PC-3 (cell line): Measurements from ENCODE around the gene PSMA5. TPM values are rescaled to one million over a fixed set of nuclear protein-coding genes. Genes with fewer than 3 reads are reported as not detected.

Experiments used
- ATAC-seq: fragments of 200-7000 bp; cut with Tn5 transposase; 2 replicates; pipeline ENCODE4 v1.9.1; 2020; ENCODE audit warnings: mild to moderate bottlenecking, moderate library complexity
- BruUV-seq: library from RNA; stranded (reverse); fragments of 400-500 nt; replicated peaks from 2 replicates; lab custom pipeline; 2021; lab: Mats Ljungman, UMichigan
- CTCF ChIA-PET: fragments of 300-600 bp; sonication (Branson Sonifier 250); formaldehyde crosslinking; loops from one replicate; lab custom pipeline; 2022; ENCODE audit warnings: antibody characterized with exemption; lab: Charles Lee
- POLR2A ChIA-PET: fragments of 300-600 bp; sonication (Branson Sonifier 250); formaldehyde crosslinking; loops from one replicate; lab custom pipeline; 2022; ENCODE audit warnings: antibody characterized with exemption; ENCODE audit not compliant: unreplicated experiment; lab: Charles Lee
- DNase-seq: peaks from one replicate; pipeline ENCODE4 v3.0.0-alpha.2; 2015
- H2AFZ ChIP-seq: fragments of 300-600 bp; sonication (generic); 2 replicates; pipeline ENCODE4 v1.6.0; 2016; ENCODE audit warnings: antibody characterized with exemption, low read length
- H3F3A ChIP-seq: fragments of 300-600 bp; sonication (generic); one replicate; pipeline ENCODE4 v1.6.0; 2017; ENCODE audit warnings: antibody characterized with exemption, low read length, control low read depth, mild to moderate bottlenecking; ENCODE audit not compliant: unreplicated experiment
- H3K27ac ChIP-seq: fragments of 300-600 bp; sonication (generic); 2 replicates; pipeline ENCODE4 v1.5.1; 2016; ENCODE audit warnings: mild to moderate bottlenecking, low read length
- H3K27me3 ChIP-seq: fragments of 300-600 bp; sonication (generic); 2 replicates; pipeline ENCODE4 v1.6.1; 2016; ENCODE audit warnings: low read length, mixed read lengths
- H3K36me3 ChIP-seq: fragments of 300-600 bp; sonication (generic); 2 replicates; pipeline ENCODE4 v1.6.1; 2016; ENCODE audit warnings: low read depth, mixed run types, low read length, mixed read lengths
- H3K4me1 ChIP-seq: fragments of 300-600 bp; sonication (generic); 2 replicates; pipeline ENCODE4 v1.5.1; 2016; ENCODE audit warnings: low read length; ENCODE audit not compliant: insufficient read depth
- H3K4me2 ChIP-seq: fragments of 300-600 bp; sonication (generic); 2 replicates; pipeline ENCODE4 v1.6.0; 2016; ENCODE audit warnings: low read length
- H3K4me3 ChIP-seq: fragments of 300-600 bp; sonication (generic); 2 replicates; pipeline ENCODE4 v1.5.1; 2016; ENCODE audit warnings: mild to moderate bottlenecking, low read length, mixed read lengths
- H3K79me2 ChIP-seq: fragments of 300-600 bp; sonication (generic); 2 replicates; pipeline ENCODE4 v1.6.1; 2017; ENCODE audit warnings: low read length, mixed read lengths
- H3K9ac ChIP-seq: fragments of 300-600 bp; sonication (generic); 2 replicates; pipeline ENCODE4 v1.6.0; 2016; ENCODE audit warnings: mild to moderate bottlenecking, low read length
- H3K9me2 ChIP-seq: fragments of 300-600 bp; sonication (generic); replicated peaks from 2 replicates; pipeline ENCODE4 v1.6.1; 2016; ENCODE audit warnings: mixed run types, low read length, mixed read lengths
- H3K9me3 ChIP-seq: fragments of 300-600 bp; sonication (generic); 2 replicates; pipeline ENCODE4 v1.6.1; 2016; ENCODE audit warnings: low read length, mixed read lengths
- H4K20me1 ChIP-seq: fragments of 300-600 bp; sonication (generic); 2 replicates; pipeline ENCODE4 v1.6.1; 2016; ENCODE audit warnings: low read length, mixed read lengths
- EZH2 ChIP-seq: fragments of 300-600 bp; sonication (generic); IDR thresholded peaks from one replicate; pipeline ENCODE4 v1.6.1; 2017; ENCODE audit warnings: antibody characterized with exemption, mild to moderate bottlenecking, low read length; ENCODE audit not compliant: unreplicated experiment
- EZH2phosphoT487 ChIP-seq: fragments of 300-600 bp; sonication (generic); IDR thresholded peaks from 2 replicates; pipeline ENCODE4 v1.6.1; 2018; ENCODE audit warnings: mild to moderate bottlenecking, antibody characterized with exemption, low read length, borderline replicate concordance
- intact Hi-C: fragments of 100-400 bp; cut with micrococcal nuclease; formaldehyde crosslinking; loops from 2 replicates; pipeline ENCODE4 v1.9.0; 2023
- total RNA-seq: library from RNA; depleted of rRNA; stranded (reverse); fragments of >200 nt; gene quantifications from 2 replicates; pipeline ENCODE4 v1.2.3, GENCODE V29; 2014
- TF ChIP-seq, protein P1 (sequence below): fragments of 300-600 bp; sonication (generic); conservative IDR thresholded peaks from 2 replicates; pipeline ENCODE4 v1.5.1; 2017; ENCODE audit warnings: antibody characterized with exemption, low read depth, mild to moderate bottlenecking, low read length

The PSMA5 gene
- total RNA-seq, 1 experiment from 2014 or later = 86.9 TPM

DNA sequence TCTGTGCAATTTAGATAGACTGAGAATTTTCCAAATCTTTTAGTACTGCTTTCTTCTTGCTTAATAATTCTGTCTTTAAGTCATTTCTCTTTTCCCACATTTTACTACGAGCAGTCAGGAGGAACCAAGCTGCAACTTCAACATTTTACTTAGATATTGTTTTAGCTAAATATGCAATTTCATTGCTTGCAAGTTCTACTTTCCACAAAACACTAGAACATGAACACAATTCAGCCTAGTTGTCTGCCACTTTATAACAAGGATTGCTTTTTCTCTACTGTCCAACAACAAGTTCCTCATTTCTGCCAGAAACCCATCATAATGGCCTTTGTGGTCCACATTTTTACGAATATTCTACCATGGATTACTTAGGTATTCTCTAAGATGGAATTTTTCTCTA lies 65.2 kb downstream of the PSMA5 start:
- no peaks in the 10 kb centered on the region for H3F3A ChIP-seq
- POLR2A ChIA-PET = no interaction called here
- no peaks in the 10 kb centered on the region for H3K9me2 ChIP-seq
- H3K27ac ChIP-seq = no peak overlapping the region
- no peaks in the 10 kb centered on the region for H3K79me2 ChIP-seq
- no peaks in the 10 kb centered on the region for H3K36me3 ChIP-seq
- H3K9ac ChIP-seq = no peak overlapping the region
- intact Hi-C loops = loop anchor here (5.0 kb wide), 1 partner anchor 36 kb away; the partner anchor contains the start of gene SORT1
- H3K4me1 ChIP-seq = peaks cover 14% of the 10 kb centered on the region
- H3K27me3 ChIP-seq = no peaks in the 10 kb centered on the region
- no TSS peak for BruUV-seq
- ATAC-seq (no peak), DNase-seq (no peak)
- TF ChIP-seq, protein P1, sequence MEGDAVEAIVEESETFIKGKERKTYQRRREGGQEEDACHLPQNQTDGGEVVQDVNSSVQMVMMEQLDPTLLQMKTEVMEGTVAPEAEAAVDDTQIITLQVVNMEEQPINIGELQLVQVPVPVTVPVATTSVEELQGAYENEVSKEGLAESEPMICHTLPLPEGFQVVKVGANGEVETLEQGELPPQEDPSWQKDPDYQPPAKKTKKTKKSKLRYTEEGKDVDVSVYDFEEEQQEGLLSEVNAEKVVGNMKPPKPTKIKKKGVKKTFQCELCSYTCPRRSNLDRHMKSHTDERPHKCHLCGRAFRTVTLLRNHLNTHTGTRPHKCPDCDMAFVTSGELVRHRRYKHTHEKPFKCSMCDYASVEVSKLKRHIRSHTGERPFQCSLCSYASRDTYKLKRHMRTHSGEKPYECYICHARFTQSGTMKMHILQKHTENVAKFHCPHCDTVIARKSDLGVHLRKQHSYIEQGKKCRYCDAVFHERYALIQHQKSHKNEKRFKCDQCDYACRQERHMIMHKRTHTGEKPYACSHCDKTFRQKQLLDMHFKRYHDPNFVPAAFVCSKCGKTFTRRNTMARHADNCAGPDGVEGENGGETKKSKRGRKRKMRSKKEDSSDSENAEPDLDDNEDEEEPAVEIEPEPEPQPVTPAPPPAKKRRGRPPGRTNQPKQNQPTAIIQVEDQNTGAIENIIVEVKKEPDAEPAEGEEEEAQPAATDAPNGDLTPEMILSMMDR = no peak
- TF ChIP-seq EZH2phosphoT487 = no peak
- no peak for TF ChIP-seq EZH2
- no peak overlapping the region for H3K4me3 ChIP-seq
- no peaks in the 10 kb centered on the region for H3K9me3 ChIP-seq
- H2AFZ ChIP-seq = no peak overlapping the region
- CTCF ChIA-PET = no interaction called here
- H3K4me2 ChIP-seq = no peak overlapping the region; the same call in 1 of the 2 replicates
- H4K20me1 ChIP-seq = no peaks in the 10 kb centered on the region

DNA sequence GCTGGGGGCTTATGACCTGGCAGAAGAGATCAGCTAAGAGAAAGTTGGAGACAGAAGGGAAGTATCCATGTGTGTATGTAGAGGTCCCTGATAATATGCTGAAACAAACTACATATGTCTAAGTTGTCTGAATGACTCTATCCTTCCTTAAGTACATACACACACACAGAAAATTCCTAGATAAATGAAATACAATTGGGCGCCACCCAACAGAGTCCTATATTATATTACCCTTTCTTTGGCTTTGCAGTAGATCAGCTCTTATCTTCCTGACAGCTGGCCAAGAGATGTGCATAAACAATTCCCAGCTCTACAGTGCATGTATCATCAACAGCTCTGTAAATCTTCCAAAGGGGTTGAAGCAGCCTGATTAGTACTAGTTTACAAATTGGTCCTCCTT lies 68.6 kb downstream of the PSMA5 start:
- H2AFZ ChIP-seq = no peak overlapping the region
- ChIA-PET CTCF (no interaction called here), POLR2A (no interaction called here)
- H3K27ac ChIP-seq = no peak overlapping the region
- peaks cover 14% of the 10 kb centered on the region for H3K4me1 ChIP-seq
- H3K36me3 ChIP-seq = no peaks in the 10 kb centered on the region
- H3K79me2 ChIP-seq = no peaks in the 10 kb centered on the region
- no peaks in the 10 kb centered on the region for H4K20me1 ChIP-seq
- intact Hi-C loops = no loop called here
- H3K9me2 ChIP-seq = no peaks in the 10 kb centered on the region
- H3F3A ChIP-seq = no peaks in the 10 kb centered on the region
- no peaks in the 10 kb centered on the region for H3K27me3 ChIP-seq
- ATAC-seq (no peak), DNase-seq (no peak)
- no peak for TF ChIP-seq EZH2phosphoT487
- TF ChIP-seq, protein P1 = no peak
- H3K9me3 ChIP-seq = no peaks in the 10 kb centered on the region
- no peak overlapping the region for H3K4me3 ChIP-seq
- no peak overlapping the region for H3K9ac ChIP-seq
- no peak overlapping the region for H3K4me2 ChIP-seq
- BruUV-seq = no TSS peak

DNA sequence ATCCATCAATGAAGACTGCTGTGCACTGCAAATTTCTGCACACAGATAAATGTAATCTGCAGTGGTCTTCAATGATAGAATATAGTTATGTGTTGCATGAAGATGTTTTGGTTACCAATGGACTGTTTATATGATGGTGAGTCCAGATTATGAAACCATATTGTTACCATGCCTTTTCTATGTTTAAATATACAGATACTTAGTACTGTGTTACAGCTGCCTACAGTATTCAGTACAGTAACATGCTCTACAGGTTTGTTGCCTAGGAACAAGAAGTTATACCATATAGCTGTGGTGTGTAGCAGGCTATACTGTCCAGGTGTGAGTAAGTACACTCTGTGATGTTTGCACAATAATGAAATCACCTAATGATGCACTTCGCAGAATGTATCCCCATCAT lies 69.3 kb downstream of the PSMA5 start:
- Histone ChIP-seq H2AFZ (no peak overlapping the region), H3K9me2 (no peaks in the 10 kb centered on the region), H3K27ac (no peak overlapping the region), H3K9ac (no peak overlapping the region), H3K79me2 (no peaks in the 10 kb centered on the region), H3K36me3 (no peaks in the 10 kb centered on the region), H3K4me3 (no peak overlapping the region), H3K4me2 (no peak overlapping the region), H4K20me1 (no peaks in the 10 kb centered on the region), H3K4me1 (peaks cover 9% of the 10 kb centered on the region), H3K27me3 (no peaks in the 10 kb centered on the region), H3F3A (no peaks in the 10 kb centered on the region), H3K9me3 (no peaks in the 10 kb centered on the region)
- intact Hi-C loops = no loop called here
- ChIA-PET CTCF (no interaction called here), POLR2A (no interaction called here)
- TF ChIP-seq, protein P1 = no peak
- TF ChIP-seq EZH2phosphoT487 (no peak), EZH2 (no peak)
- ATAC-seq (no peak), DNase-seq (no peak)
- no TSS peak for BruUV-seq
